GM21515 (cell line): ENCODE data around the gene BRD4.

Experiments
- ATAC-seq: cut with Tn5 transposase; IDR thresholded peaks from one replicate; pipeline ENCODE4 v1.9.1; 2021; ENCODE audit not compliant: unreplicated experiment

Gene BRD4

DNA sequence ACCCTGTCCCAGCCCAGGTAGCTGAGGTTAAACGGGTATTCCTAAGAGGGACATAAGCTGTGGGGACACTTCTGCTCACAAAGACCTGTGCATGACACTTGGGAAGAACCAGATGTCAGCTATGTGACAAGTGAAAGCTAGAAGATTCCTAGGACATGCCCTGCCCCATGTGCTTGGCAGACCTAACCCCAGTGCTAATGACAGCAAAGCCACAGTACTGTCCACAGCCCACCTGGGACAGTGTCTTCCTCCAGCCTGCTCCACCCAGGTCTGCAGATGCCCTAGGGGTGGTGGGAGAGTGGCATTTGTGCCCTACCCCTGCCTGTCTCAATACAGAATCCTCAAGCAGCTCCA, 81.7 kb downstream of the BRD4 start:
- ATAC-seq, result no peak

DNA sequence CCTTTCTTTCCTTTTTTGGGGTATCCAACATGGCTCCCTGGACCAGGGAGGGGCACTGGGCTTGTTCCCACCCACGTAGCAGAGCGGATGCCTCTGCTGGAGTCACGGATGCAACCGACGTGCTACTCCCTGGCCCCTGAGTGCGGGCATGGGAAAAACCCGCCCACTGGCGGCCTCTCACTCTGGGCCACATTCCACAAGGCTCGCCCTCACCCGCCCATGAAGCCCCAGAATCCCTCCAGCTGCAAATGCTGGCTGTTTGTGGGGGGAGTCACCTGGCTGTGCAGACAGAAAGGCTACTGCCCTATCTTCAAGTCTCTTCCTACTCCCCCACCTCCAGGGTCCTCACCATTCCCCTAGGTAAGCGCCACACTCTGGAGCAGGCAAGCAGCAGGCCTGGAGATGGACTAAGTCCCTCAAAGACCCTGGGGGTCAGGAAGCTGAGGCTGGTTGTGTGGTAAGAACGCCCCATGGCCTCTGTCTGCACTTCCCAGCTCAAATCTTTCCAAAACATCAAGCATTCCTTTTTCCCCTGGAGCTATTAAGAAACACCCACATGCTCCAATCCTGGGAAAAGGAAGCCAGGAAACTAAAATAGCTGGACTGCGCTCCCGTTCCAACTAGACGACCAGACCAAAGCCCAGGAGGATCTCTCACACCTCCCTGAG, 82.2 kb downstream of the BRD4 start:
- ATAC-seq, result no peak

GRCh38 chr19:15249528-15249874, 82.8 kb downstream of the BRD4 start:
- no peak for ATAC-seq

DNA sequence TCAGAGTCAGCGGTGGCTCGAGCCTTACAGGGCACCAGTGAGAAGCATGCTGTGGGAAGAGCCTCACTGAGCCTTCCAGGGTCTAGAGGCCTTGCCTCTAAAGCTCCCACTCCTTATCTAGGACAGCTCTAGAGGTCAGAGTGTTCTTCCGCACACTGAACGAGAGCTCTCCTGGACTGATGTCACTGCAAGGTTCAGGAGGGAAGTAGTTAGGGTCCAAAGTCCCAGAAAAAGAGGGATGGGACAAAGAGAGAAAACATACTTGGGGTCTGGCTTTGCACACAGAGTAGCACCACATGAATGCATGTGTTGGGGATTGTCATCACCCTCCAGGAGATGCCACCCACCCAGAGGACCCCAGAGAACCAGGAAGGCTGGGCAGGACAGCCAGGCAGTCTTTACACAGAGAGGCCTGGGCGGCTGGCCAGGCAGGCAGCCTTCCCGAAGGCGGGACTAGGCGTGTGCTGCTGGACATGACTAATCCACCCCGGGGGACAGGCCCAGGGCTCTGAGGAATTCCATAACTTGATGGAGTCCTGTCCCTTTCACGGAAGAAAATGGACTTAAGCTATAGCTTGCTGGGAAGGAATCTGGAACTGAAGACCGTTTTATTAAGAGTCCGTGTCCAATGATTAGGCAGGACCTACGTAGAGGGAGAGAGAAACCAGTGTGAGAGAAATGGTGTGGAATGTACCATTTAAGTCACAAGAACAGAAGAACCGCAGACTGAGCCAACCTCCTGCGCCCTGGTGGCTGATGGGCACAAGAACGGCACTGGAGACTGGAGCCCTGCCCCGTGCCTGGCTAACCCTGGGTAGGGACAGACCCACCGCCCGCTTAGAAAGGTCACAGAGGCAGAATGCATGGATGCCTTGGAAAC, 83.5 kb downstream of the BRD4 start:
- ATAC-seq, result no peak

- no peak for ATAC-seq
Observed at GRCh38 chr19:15248106-15248505, 84.2 kb downstream of the BRD4 start.

GRCh38 chr19:15247107-15248014, 85.0 kb downstream of the BRD4 start:
- no peak for ATAC-seq

DNA sequence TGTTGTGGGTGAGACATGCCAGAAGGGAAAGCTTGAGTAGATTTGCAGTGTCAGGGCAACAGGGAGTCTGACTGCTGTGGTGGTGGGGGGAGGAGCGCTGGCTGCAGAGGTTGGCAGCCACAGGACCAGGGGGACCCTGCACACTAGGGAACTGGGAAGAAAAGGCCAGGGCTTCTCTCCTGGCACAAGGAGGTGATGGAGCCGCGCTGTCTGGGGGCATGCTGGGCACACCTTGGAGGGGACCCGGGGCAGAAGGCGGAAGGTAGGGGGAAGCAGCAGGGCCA, 86.2 kb downstream of the BRD4 start:
- no peak for ATAC-seq

DNA sequence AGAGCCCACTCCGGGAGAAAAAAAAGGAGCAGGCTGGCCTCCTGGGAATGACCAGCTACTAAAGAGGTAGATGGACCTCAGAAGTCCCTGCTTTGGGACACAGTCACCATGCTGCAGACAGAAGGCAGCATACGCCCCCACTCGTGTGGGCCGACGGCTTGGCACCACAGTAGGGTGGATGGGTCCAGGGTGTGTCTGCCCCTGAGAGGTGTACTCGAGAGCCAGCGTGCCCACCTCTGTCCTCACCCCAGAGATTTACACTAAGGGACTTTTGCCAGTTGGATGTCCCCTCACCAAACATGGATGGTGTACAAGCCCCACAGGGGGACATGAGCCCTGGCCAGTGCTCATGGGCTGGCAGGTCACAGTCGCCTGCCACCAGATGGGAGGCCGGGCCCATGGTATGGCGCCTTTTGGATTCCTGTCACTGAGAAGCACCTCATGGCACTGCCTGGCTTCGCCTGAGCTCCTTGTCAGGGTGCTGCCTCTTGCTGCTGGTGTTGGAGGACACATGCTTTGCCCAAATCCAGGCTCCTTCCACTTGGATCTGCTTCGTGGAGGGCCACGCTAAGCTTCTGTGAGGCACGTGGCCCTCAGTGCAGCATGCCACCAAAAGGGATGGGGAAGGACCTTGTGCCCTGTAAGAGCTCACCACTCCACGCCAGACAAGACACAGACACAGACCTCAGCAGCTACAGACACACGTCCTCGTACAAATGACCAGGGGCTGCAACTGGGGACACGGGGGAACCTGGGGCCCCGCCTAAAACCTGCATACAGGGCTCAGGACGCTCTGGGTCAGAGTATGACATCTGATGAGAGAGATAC, 86.8 kb downstream of the BRD4 start:
- ATAC-seq, result no peak

- ATAC-seq, result no peak
Observed at GRCh38 chr19:15244808-15245207, 87.5 kb downstream of the BRD4 start.

GRCh38 chr19:15244106-15244803, 88.1 kb downstream of the BRD4 start:
- ATAC-seq, result no peak

GRCh38 chr19:15243236-15243957, 88.9 kb downstream of the BRD4 start:
- ATAC-seq, result no peak

- ATAC-seq, result no peak
Observed at GRCh38 chr19:15241259-15241910, 91.0 kb downstream of the BRD4 start.

DNA sequence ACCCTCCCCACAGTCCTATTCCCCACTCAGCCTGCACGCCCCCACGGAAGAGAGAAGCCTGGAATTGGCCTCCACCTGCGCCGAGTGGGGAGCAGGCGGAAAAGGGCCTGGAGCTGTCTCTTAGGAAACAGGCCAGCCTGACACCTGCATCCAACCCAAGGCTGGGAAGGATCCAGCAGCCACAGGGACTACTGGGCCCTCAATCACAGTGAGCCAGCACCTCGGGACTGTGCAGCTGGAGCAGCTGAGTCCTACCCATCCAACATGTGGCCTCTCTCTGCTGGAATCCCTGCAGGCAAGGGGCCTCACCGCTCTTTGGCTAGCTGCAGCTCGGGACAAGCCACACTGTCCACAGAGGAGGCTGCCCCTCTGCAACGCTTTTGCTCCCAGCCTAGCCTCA, 91.8 kb downstream of the BRD4 start:
- ATAC-seq, result no peak

DNA sequence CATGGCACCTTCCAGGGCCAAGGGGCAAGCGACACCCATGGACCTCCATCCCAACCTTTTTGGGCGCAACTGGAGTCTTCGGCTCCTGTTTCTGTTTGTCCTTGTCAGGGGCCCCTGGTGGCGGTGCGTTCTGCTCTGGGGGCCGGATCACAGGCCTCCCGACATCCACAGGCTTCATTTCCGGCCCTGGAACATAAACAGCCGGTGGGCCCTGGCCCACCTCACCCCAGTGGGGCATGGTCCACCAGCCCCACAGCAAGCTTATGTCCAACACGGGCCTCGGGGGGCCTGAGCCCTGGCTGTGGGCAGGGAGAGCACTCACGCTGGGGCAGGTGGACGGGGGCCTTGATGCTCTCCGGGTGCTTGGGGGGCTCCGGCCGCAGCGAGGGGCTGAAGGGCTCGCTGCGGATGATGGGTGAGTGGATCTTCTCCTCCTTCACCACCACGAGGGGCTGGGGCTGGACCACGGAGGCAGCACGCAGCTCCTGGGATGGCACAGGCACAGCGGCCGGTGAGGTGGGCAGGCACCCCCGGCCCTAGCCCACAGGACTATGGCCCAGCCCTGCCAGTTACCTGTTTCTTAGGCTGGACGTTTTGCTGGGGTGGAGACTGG, 92.9 kb downstream of the BRD4 start:
- no peak for ATAC-seq

- ATAC-seq, result no peak
Observed at GRCh38 chr19:15238639-15239155, 93.6 kb downstream of the BRD4 start.

DNA sequence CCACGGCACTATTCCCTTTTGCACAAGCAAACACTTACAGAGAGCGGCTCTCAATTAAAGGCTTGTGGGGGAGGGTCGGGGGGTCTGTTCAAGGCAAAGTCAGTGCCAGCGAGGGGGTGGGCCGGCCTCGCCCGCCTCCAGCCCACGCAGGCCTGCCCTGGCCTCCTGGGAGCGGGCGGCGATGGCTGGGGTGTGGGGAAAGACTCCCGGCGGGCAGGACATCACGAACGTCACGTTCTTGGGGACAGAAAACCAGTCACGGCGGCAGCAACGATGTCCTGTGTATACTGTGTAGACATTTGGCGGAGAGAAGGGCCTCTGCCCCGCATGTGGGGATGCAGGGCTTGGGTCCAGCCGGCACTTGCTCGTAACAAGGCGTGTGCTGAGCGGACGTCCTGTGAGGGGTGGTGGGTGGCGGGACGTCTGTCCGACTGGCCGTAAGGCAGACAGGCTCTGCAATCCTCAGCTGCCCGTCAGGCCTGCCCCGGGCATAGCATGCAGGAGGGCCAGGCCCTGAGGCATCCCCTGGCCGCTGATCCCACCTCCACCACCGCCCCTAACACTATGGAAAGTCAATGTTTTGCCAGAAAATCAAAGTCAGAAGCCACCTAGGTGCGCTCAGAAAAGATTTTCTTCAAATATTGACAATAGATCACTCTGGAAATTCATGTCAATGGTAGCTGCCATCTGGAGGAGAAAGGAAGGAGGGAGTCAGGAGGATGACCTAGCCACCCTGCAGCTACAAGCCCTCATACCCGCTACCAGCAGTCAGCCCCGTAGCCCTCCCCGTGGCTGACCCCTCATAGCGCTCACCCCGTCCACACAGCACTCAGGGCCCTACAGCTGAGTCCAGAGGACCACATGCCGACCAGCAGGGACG, 94.3 kb downstream of the BRD4 start:
- no peak for ATAC-seq

GRCh38 chr19:15236886-15237285, 95.5 kb downstream of the BRD4 start:
- ATAC-seq, result no peak

- ATAC-seq, result no peak
Observed at GRCh38 chr19:15235781-15236180, 96.6 kb downstream of the BRD4 start.
